GM18507 (cell line): ENCODE results near the gene GPC6.

ENCODE experiments used
- DNase-seq: peaks from one replicate; pipeline ENCODE4 v3.0.0; 2011; ENCODE audit warnings: low read depth; ENCODE audit not compliant: insufficient read length; ENCODE audit errors: extremely low spot score
- FAIRE-seq: peaks from 2 replicates; lab custom pipeline; 2011; peaks lifted over from hg19 to GRCh38; lab: Jason Lieb, UNC

GPC6 gene

GRCh38 chr13:94123557-94123956, 897.0 kb downstream of the GPC6 start:
- no peak for FAIRE-seq
- no peak for DNase-seq

- DNase-seq: no peak
- FAIRE-seq: no peak
Measured at GRCh38 chr13:94128430-94128829, 901.8 kb downstream of the GPC6 start.

GRCh38 chr13:94129490-94129894, 902.9 kb downstream of the GPC6 start:
- FAIRE-seq (no peak), DNase-seq (no peak)

- FAIRE-seq: no peak
- no peak for DNase-seq
Measured at GRCh38 chr13:94138831-94139230, 912.2 kb downstream of the GPC6 start.

- FAIRE-seq: no peak
- DNase-seq: no peak
Measured at GRCh38 chr13:94139393-94139995, 912.9 kb downstream of the GPC6 start.

GRCh38 chr13:94140027-94140426, 913.4 kb downstream of the GPC6 start:
- FAIRE-seq (no peak), DNase-seq (no peak)

- DNase-seq: no peak
- FAIRE-seq: no peak
Measured at GRCh38 chr13:94140511-94140910, 913.9 kb downstream of the GPC6 start.

GRCh38 chr13:94143624-94144350, 917.2 kb downstream of the GPC6 start:
- FAIRE-seq (no peak), DNase-seq (no peak)

- DNase-seq (no peak), FAIRE-seq (no peak)
Measured at GRCh38 chr13:94145966-94146365, 919.4 kb downstream of the GPC6 start.

- FAIRE-seq: no peak
Measured at GRCh38 chr13:94153586-94153985, 927.0 kb downstream of the GPC6 start.

GRCh38 chr13:94154367-94154766, 927.8 kb downstream of the GPC6 start:
- no peak for FAIRE-seq
- no peak for DNase-seq

More at GRCh38 chr13:94153586-94153985, 927.0 kb downstream of the GPC6 start:
- DNase-seq: no peak

GRCh38 chr13:94157705-94158218, 931.2 kb downstream of the GPC6 start:
- no peak for FAIRE-seq
- DNase-seq: no peak

- FAIRE-seq (no peak), DNase-seq (no peak)
Measured at GRCh38 chr13:94160875-94161274, 934.3 kb downstream of the GPC6 start.

GRCh38 chr13:94162289-94162688, 935.7 kb downstream of the GPC6 start:
- no peak for FAIRE-seq
- no peak for DNase-seq

GRCh38 chr13:94163535-94163934, 936.9 kb downstream of the GPC6 start:
- no peak for DNase-seq
- no peak for FAIRE-seq

GRCh38 chr13:94168783-94169453, 942.3 kb downstream of the GPC6 start:
- DNase-seq (no peak), FAIRE-seq (no peak)

- no peak for DNase-seq
- FAIRE-seq: no peak
Measured at GRCh38 chr13:94169454-94170144, 943.0 kb downstream of the GPC6 start.

GRCh38 chr13:94170145-94170571, 943.6 kb downstream of the GPC6 start:
- DNase-seq: no peak
- no peak for FAIRE-seq

- no peak for DNase-seq
- FAIRE-seq: no peak
Measured at GRCh38 chr13:94172416-94172815, 945.8 kb downstream of the GPC6 start.

- FAIRE-seq (no peak), DNase-seq (no peak)
Measured at GRCh38 chr13:94173312-94173854, 946.8 kb downstream of the GPC6 start.
